AG09309 (cell line): ENCODE measurements around the gene PLCH2.

Source experiments
- DNase-seq: peaks from one replicate; pipeline ENCODE4 v3.0.0-alpha.2; 2010; ENCODE audit warnings: low read depth
- H3K4me3 ChIP-seq: 2 replicates; pipeline ENCODE4 v1.5.1; 2011; ENCODE audit warnings: mild to moderate bottlenecking, low read depth, low read length, moderate library complexity; ENCODE audit not compliant: control insufficient read depth
- TF ChIP-seq, protein P1 (sequence below): IDR thresholded peaks from 2 replicates; pipeline ENCODE4 v1.5.1; 2011; ENCODE audit warnings: mild to moderate bottlenecking, low read depth, low read length, inconsistent platforms; ENCODE audit not compliant: insufficient read depth, control insufficient read depth; ENCODE audit errors: missing control alignments

PLCH2 gene

DNA sequence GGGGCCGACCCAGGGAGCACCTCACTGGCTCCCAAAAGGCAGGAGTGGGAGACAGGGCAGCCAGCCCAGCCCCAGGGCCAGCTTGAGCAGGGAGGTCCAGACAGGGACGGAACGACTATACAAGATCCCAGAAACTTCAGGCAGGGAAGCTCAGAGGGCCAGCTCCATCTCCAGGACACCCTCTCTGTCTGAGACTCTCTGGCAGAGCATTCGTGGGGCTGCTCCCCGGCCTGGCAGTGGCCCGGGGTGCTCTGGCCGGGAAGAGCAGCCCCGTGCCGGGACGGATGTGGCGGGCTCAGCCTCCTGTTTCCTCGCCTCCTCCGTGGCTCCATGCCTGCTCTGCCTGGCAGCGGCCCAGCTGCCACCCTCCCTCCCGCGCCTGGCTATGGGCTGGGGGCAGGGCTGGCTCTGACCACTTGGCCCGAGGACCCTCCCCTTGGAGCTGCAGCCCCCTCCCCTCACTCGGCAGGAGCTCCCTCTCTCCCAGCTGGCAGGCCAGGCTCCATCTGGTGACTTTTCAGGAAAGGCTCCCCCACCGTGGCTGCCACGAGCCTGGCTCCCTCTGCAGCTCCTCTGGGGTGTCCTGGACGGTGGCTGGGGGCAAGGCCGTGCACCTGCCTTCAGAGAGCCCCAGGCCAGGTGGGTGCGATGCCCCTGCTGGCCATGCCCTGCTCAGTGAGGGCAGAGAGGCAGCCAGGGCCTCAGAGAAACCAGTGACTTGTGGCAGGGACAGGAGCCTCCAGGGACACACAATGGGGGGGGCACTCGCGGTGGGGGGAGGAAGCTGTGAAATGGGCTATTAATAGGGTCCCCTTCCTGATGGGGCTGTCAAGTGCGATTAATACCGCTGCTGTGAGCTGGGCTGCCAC lies 5.6 kb upstream of the PLCH2 start:
- no peak for DNase-seq
- no peak overlapping the region for H3K4me3 ChIP-seq
- TF ChIP-seq, protein P1, sequence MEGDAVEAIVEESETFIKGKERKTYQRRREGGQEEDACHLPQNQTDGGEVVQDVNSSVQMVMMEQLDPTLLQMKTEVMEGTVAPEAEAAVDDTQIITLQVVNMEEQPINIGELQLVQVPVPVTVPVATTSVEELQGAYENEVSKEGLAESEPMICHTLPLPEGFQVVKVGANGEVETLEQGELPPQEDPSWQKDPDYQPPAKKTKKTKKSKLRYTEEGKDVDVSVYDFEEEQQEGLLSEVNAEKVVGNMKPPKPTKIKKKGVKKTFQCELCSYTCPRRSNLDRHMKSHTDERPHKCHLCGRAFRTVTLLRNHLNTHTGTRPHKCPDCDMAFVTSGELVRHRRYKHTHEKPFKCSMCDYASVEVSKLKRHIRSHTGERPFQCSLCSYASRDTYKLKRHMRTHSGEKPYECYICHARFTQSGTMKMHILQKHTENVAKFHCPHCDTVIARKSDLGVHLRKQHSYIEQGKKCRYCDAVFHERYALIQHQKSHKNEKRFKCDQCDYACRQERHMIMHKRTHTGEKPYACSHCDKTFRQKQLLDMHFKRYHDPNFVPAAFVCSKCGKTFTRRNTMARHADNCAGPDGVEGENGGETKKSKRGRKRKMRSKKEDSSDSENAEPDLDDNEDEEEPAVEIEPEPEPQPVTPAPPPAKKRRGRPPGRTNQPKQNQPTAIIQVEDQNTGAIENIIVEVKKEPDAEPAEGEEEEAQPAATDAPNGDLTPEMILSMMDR, result no peak

DNA sequence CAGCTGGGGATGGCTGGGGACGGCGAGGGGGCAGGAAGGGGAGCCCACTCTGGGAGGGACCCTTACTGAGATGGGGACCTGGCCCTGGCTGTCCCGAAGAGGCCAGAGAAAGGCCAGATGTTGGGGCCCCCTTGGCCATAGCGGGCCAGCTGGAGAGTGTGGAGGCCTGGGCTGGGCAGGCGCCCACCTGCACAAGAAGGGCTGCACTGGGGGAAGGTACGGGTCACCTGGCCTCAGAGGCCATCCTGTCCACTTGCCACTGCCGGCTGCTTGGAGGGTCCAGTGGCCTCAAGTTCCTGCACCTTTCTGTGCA lies 5.0 kb upstream of the PLCH2 start:
- H3K4me3 ChIP-seq, result no peak overlapping the region
- TF ChIP-seq, protein P1, result no peak
- DNase-seq, result no peak

DNA sequence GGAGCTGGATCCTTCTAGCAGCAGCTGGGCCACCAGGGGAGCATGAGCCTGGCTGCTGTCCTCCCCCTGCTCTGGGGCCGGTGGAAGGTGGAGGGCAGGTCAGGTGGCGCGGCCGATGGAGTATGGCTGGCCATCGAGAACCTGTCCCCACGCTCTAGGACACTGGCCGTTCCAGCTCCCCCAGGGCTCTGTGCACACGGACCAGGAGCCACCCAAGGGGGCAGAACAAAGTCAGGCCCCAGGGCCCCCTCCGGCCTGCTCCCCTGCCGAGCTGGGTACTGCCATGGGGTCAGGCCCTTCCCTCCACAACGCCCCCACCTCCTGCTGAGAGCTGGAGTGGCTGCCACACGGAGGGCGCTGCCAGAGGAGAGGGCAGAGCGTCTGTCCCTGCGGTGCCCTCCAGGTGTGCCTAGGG lies 4.5 kb upstream of the PLCH2 start:
- no peak overlapping the region for H3K4me3 ChIP-seq
- TF ChIP-seq, protein P1, result no peak
- DNase-seq, result no peak

DNA sequence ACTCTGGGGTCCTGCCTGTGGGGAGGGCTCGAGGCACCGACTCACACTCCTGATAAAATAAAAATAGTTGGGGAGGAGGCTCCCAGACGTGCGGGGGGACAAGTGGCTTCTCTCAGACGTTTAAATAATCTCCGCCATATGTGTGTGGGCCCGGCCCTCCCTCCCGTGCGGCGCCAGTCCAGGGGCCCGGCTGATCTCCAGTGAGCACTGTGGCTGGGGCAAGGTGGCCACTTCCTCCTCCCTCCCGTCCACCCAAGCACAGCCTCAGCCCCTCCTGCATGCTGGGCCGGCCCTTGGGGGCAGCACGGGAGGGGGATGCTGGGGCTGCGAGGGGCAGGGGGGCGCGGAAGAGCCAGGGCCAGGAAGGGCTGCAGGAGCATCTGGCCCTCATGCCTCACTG lies 4.0 kb upstream of the PLCH2 start:
- no peak for DNase-seq
- TF ChIP-seq, protein P1, result no peak
- H3K4me3 ChIP-seq, result no peak overlapping the region

DNA sequence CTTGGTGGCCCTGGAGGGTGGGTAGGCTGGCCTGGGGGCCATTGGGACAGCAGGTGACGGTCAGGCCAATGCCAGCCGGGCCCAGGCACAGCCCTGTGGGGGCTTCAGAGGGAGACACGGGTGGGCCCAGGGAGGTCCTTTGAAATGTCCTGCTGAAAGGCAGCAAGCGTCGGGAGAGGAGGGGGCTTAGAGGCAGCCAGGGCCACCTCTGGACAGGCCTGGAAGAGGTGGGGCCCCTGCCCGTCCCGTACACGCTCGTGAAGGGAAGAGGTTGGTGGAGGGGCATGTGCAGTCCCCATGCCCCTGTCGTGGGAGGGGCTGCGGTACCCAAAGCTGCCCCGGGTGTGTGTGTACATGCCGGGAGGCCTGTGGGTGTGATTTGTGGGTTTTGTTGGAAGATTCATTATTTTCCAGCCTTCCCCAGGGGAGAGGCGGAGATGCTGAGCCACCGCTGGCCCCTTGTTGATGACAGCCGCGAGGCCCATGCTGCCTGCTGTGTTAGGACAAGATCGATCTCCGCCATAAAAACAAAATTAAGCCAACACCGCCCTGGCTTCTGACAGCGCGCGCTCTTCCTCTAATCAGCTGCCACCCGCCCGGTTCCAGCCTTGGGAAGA lies 3.4 kb upstream of the PLCH2 start:
- no peak for DNase-seq
- H3K4me3 ChIP-seq, result no peak overlapping the region
- TF ChIP-seq, protein P1, result no peak

DNA sequence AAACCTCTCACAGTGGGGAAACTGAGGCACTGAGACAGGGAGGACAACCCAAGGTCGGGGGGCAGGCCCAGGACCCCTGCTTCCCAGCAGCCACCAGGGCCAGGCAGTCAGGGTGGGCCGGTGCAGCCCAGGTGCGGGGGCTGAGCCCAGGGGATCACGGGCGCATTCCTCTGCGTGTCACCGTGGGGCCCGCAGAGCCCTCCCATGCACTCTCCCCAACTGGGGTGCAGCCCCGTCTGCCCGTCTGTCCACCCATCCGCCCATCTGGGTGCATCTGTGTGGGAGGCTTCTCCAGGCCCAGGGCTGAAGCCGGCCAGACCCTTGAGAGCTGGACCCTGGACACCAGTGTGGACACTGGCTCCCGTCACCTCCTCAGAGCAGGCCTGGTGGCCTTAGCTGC lies 2.9 kb upstream of the PLCH2 start:
- TF ChIP-seq, protein P1, result no peak
- DNase-seq, result no peak
- H3K4me3 ChIP-seq, result no peak overlapping the region
